GM12892 (cell line): Measurements from ENCODE around the gene SLIT3.

Experiments used
- POLR2A ChIP-seq: IDR thresholded peaks from 2 replicates; pipeline ENCODE4 v1.6.1; 2011; ENCODE audit warnings: low read depth, low read length, control low read depth
- TAF1 ChIP-seq: IDR thresholded peaks from 2 replicates; pipeline ENCODE4 v1.6.1; 2011; ENCODE audit warnings: low read depth, mild to moderate bottlenecking, control low read depth, low read length, borderline replicate concordance

DNA sequence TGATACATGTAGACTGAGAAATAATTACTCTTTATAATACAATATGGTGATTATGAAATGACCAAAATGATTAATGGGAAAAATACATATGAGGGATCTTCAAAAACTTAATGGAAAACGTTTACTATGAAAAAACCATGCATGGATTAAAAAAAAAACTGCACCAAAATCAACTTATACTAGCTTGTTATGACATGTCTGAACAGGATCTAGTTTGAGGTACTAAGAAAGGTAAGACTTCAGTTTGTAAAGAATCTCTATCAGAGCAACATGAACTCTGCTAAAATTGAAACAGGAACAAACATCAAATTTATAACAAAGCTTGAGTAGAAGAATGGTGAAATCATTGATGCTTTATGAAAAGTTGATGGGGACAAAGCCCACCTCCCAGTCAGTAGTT, 178.0 kb downstream of the SLIT3 start:
- TF ChIP-seq POLR2A (no peak), TAF1 (no peak)
